ENCODE data around the gene KIF21B.
"Not testable (repeated sequence)": the region's sequence is repeated elsewhere in the genome, so short reads cannot be mapped to it uniquely, and the experiment has no call there.

The KIF21B gene

GRCh38 chr1:200969726-200970561 lies 53.6 kb downstream of the KIF21B start:
- DNase-seq, result peak; percentile 13 to 31

- no peak for DNase-seq
These were observed 54.8 kb downstream of the KIF21B start for GRCh38 chr1:200968469-200969410.

GRCh38 chr1:200967693-200968468 lies 55.6 kb downstream of the KIF21B start:
- DNase-seq, result no peak

GRCh38 chr1:200966934-200967333 lies 56.6 kb downstream of the KIF21B start:
- no peak for DNase-seq

GRCh38 chr1:200965111-200965805 lies 58.3 kb downstream of the KIF21B start:
- DNase-seq, result no peak

GRCh38 chr1:200963888-200964287 lies 59.6 kb downstream of the KIF21B start:
- not testable (repeated sequence) for DNase-seq

GRCh38 chr1:200963076-200963475 lies 60.4 kb downstream of the KIF21B start:
- no peak for DNase-seq

GRCh38 chr1:200962631-200963030 lies 60.9 kb downstream of the KIF21B start:
- no peak for DNase-seq

GRCh38 chr1:200962151-200962550 lies 61.4 kb downstream of the KIF21B start:
- DNase-seq, result not testable (repeated sequence)

GRCh38 chr1:200960948-200961340 lies 62.6 kb downstream of the KIF21B start:
- no peak for DNase-seq

- no peak for DNase-seq
These were observed 63.1 kb downstream of the KIF21B start for GRCh38 chr1:200960236-200960947.

GRCh38 chr1:200959411-200959921 lies 64.0 kb downstream of the KIF21B start:
- DNase-seq, result no peak

- DNase-seq, result no peak
These were observed 64.9 kb downstream of the KIF21B start for GRCh38 chr1:200958597-200958996.

- no peak for DNase-seq
These were observed 69.1 kb downstream of the KIF21B start for GRCh38 chr1:200954434-200954833.

GRCh38 chr1:200951016-200951415 lies 72.5 kb downstream of the KIF21B start:
- DNase-seq, result no peak

- DNase-seq, result no peak
These were observed 73.9 kb downstream of the KIF21B start for GRCh38 chr1:200949626-200950025.

- no peak for DNase-seq
These were observed 76.4 kb downstream of the KIF21B start for GRCh38 chr1:200947059-200947566.

- DNase-seq, result no peak
These were observed 78.4 kb downstream of the KIF21B start for GRCh38 chr1:200945111-200945510.

- DNase-seq, result no peak
These were observed 84.6 kb downstream of the KIF21B start for GRCh38 chr1:200938955-200939354.

- DNase-seq, result not testable (repeated sequence)
These were observed 88.1 kb downstream of the KIF21B start for GRCh38 chr1:200935286-200935962.
